OCI-LY7 (cell line): Measurements from ENCODE around the gene TAS2R13. TPM values are rescaled to one million over a fixed set of nuclear protein-coding genes. Genes with fewer than 3 reads are reported as not detected.

ENCODE experiments used
- BruUV-seq: library from RNA; stranded (reverse); fragments of 400-500 nt; replicated peaks from 2 replicates; lab custom pipeline; 2021; lab: Mats Ljungman, UMichigan
- CTCF ChIA-PET: fragments of 300-600 bp; sonication (Branson Sonifier 250); formaldehyde crosslinking; loops from one replicate; lab custom pipeline; 2022; ENCODE audit warnings: antibody characterized with exemption; ENCODE audit not compliant: unreplicated experiment; lab: Charles Lee
- POLR2A ChIA-PET: fragments of 300-600 bp; sonication (Branson Sonifier 250); formaldehyde crosslinking; loops from one replicate; lab custom pipeline; 2022; ENCODE audit warnings: antibody characterized with exemption; lab: Charles Lee
- DNase-seq: peaks from one replicate; pipeline ENCODE4 v3.0.0-alpha.2; 2015; ENCODE audit warnings: low spot score
- H2AFZ ChIP-seq: fragments of 200-600 bp; sonication (generic), shearing (Covaris generic); 2 replicates; pipeline ENCODE4 v1.6.1; 2014; ENCODE audit warnings: mild to moderate bottlenecking, antibody characterized with exemption, low read length, moderate library complexity
- H3K27ac ChIP-seq: fragments of 200-600 bp; sonication (generic); 2 replicates; pipeline ENCODE4 v1.5.1; 2014; ENCODE audit warnings: mixed run types, low read depth, mild to moderate bottlenecking, moderate library complexity, low read length, inconsistent platforms; ENCODE audit not compliant: poor library complexity, severe bottlenecking
- H3K36me3 ChIP-seq: fragments of 200-600 bp; sonication (generic); 2 replicates; pipeline ENCODE4 v1.6.1; 2014; ENCODE audit warnings: mild to moderate bottlenecking, antibody characterized with exemption, low read length, moderate library complexity, mixed read lengths; ENCODE audit not compliant: insufficient read depth
- H3K4me1 ChIP-seq: fragments of 200-600 bp; sonication (generic); 2 replicates; pipeline ENCODE4 v1.5.1; 2014; ENCODE audit warnings: mild to moderate bottlenecking, low read length; ENCODE audit not compliant: insufficient read depth, poor library complexity, severe bottlenecking
- H3K4me2 ChIP-seq: fragments of 200-600 bp; sonication (generic); 2 replicates; pipeline ENCODE4 v1.6.1; 2014; ENCODE audit warnings: mild to moderate bottlenecking, low read length
- H3K4me3 ChIP-seq: fragments of 200-600 bp; sonication (generic); 2 replicates; pipeline ENCODE4 v1.5.1; 2014; ENCODE audit warnings: mild to moderate bottlenecking, low read depth, low read length; ENCODE audit not compliant: poor library complexity, severe bottlenecking
- H3K79me2 ChIP-seq: fragments of 200-600 bp; sonication (generic); 2 replicates; pipeline ENCODE4 v1.6.1; 2016; ENCODE audit warnings: low read depth, mild to moderate bottlenecking, low read length, moderate library complexity, mixed read lengths; ENCODE audit not compliant: insufficient read depth
- H3K9me2 ChIP-seq: fragments of 200-600 bp; sonication (generic); 2 replicates; pipeline ENCODE4 v1.6.1; 2016; ENCODE audit warnings: mild to moderate bottlenecking, low read length, mixed read lengths; ENCODE audit not compliant: insufficient read depth
- H3K9me3 ChIP-seq: fragments of 200-600 bp; sonication (generic); 2 replicates; pipeline ENCODE4 v1.6.1; 2014; ENCODE audit warnings: mild to moderate bottlenecking, mixed run types, low read length, mixed read lengths
- H4K20me1 ChIP-seq: fragments of 200-600 bp; sonication (generic); 2 replicates; pipeline ENCODE4 v1.6.1; 2014; ENCODE audit warnings: mild to moderate bottlenecking, antibody characterized with exemption, low read length, moderate library complexity, mixed read lengths; ENCODE audit not compliant: insufficient read depth
- CTCF ChIP-seq: fragments of 200-600 bp; sonication (generic); conservative IDR thresholded peaks from 2 replicates; pipeline ENCODE4 v1.5.1; 2014; ENCODE audit warnings: mild to moderate bottlenecking, antibody characterized with exemption, low read length, moderate library complexity, mixed read lengths
- EZH2phosphoT487 ChIP-seq: fragments of 200-600 bp; sonication (generic); IDR thresholded peaks from 2 replicates; pipeline ENCODE4 v1.6.1; 2018; ENCODE audit warnings: low read depth, borderline replicate concordance, mild to moderate bottlenecking, mixed run types, antibody characterized with exemption, low read length, moderate library complexity, mixed read lengths
- intact Hi-C: fragments of 100-400 bp; cut with micrococcal nuclease; formaldehyde crosslinking; loops from one replicate; pipeline ENCODE4 v1.10.0; 2022; ENCODE audit not compliant: unreplicated experiment
- total RNA-seq, 2 experiments: library from RNA; depleted of rRNA in 1 of 2; stranded (reverse); fragments of >200 nt in 1 of 2; shearing (Covaris generic) in 1 of 2; gene quantifications; 2 replicates each; pipeline ENCODE4 v1.2.3, GENCODE V29; 2014 to 2022

Gene TAS2R13
- total RNA-seq, 2 experiments from 2014 or later, result 0.92 to 1.2 TPM

- CTCF ChIA-PET, result no interaction called here
- no peak overlapping the region for H3K4me3 ChIP-seq
- no peak for DNase-seq
Measured at GRCh38 chr12:10941916-10942607, 32.7 kb upstream of the TAS2R13 start.

GRCh38 chr12:10941369-10941768 lies 32.0 kb upstream of the TAS2R13 start:
- Histone ChIP-seq H3K36me3 (no peaks in the 10 kb centered on the region), H3K79me2 (no peaks in the 10 kb centered on the region), H3K4me2 (no peak overlapping the region), H3K27ac (no peak overlapping the region), H3K4me1 (no peaks in the 10 kb centered on the region), H3K4me3 (no peak overlapping the region), H3K9me3 (no peaks in the 10 kb centered on the region), H4K20me1 (no peaks in the 10 kb centered on the region), H3K9me2 (no peaks in the 10 kb centered on the region), H2AFZ (no peak overlapping the region)
- CTCF ChIA-PET, result no interaction called here
- TF ChIP-seq EZH2phosphoT487, result no peak
- no peak for TF ChIP-seq CTCF
- POLR2A ChIA-PET, result no interaction called here
- no peak for DNase-seq
- intact Hi-C loops, result no loop called here
- BruUV-seq, result no TSS peak

More at GRCh38 chr12:10941916-10942607, 32.7 kb upstream of the TAS2R13 start:
- Histone ChIP-seq H3K4me1 (no peaks in the 10 kb centered on the region), H3K9me3 (no peaks in the 10 kb centered on the region), H2AFZ (no peak overlapping the region), H4K20me1 (no peaks in the 10 kb centered on the region), H3K9me2 (no peaks in the 10 kb centered on the region), H3K79me2 (no peaks in the 10 kb centered on the region), H3K4me2 (no peak overlapping the region), H3K27ac (no peak overlapping the region), H3K36me3 (no peaks in the 10 kb centered on the region)
- intact Hi-C loops, result no loop called here
- TF ChIP-seq EZH2phosphoT487 (no peak), CTCF (no peak)
- POLR2A ChIA-PET, result interaction anchor here (1.2 kb wide), 1 partner anchor 9 kb away, joined by 3 read pairs; no protein-coding TSS in a partner anchor
- no TSS peak for BruUV-seq

GRCh38 chr12:10940389-10940788 lies 31.0 kb upstream of the TAS2R13 start:
- intact Hi-C loops, result no loop called here
- BruUV-seq, result no TSS peak
- no peaks in the 10 kb centered on the region for H4K20me1 ChIP-seq
- H3K79me2 ChIP-seq, result no peaks in the 10 kb centered on the region
- H3K9me2 ChIP-seq, result no peaks in the 10 kb centered on the region
- ChIA-PET CTCF (no interaction called here), POLR2A (no interaction called here)
- H3K4me1 ChIP-seq, result no peaks in the 10 kb centered on the region
- no peak for DNase-seq
- TF ChIP-seq EZH2phosphoT487, result no peak
- H3K27ac ChIP-seq, result no peak overlapping the region
- H3K9me3 ChIP-seq, result no peaks in the 10 kb centered on the region
- H3K4me3 ChIP-seq, result no peak overlapping the region
- no peak overlapping the region for H3K4me2 ChIP-seq
- no peaks in the 10 kb centered on the region for H3K36me3 ChIP-seq
- H2AFZ ChIP-seq, result no peak overlapping the region
